Spinal cord (tissue), 10 donors: ENCODE results near the gene TEX28. TPM values are rescaled to one million over a fixed set of nuclear protein-coding genes. Genes with fewer than 3 reads are reported as not detected.
A peak's percentile ranks its signal among the peaks of the same experiment; 100 is the strongest.

Source experiments
- DNase-seq, 6 donors: peaks; one replicate each; pipeline versions ENCODE4 v3.0.0 to v3.0.0-alpha.2; 2013 to 2015; ENCODE audit warnings: low spot score in 6 of 6, low read depth in 4 of 6
- H3K27ac ChIP-seq: one replicate; pipeline ENCODE4 v1.5.1; 2013; ENCODE audit warnings: low read depth, low read length, control low read depth
- H3K27me3 ChIP-seq: one replicate; pipeline ENCODE4 v1.6.1; 2013; ENCODE audit warnings: low read length; ENCODE audit not compliant: control insufficient read depth, insufficient read depth
- H3K36me3 ChIP-seq: one replicate; pipeline ENCODE4 v1.6.1; 2013; ENCODE audit warnings: low read length; ENCODE audit not compliant: control insufficient read depth, insufficient read depth
- H3K4me1 ChIP-seq: one replicate; pipeline ENCODE4 v1.6.1; 2013; ENCODE audit warnings: low read length; ENCODE audit not compliant: control insufficient read depth, insufficient read depth
- H3K4me3 ChIP-seq: one replicate; pipeline ENCODE4 v1.5.1; 2013; ENCODE audit warnings: low read depth, low read length, control low read depth
- H3K9me3 ChIP-seq: one replicate; pipeline ENCODE4 v1.6.1; 2013; ENCODE audit warnings: low read length; ENCODE audit not compliant: control insufficient read depth, insufficient read depth
- WGBS: methylation state at CpG from one replicate; pipeline ENCODE4 v1.1.5; 2013; ENCODE audit warnings: missing lambda C conversion rate; ENCODE audit not compliant: insufficient coverage; 5-methylcytosine and 5-hydroxymethylcytosine counted together
- polyA plus RNA-seq, 2 donors: library from polyadenylated mRNA; unstranded; fragments of 120-200 nt; gene quantifications; one replicate each; pipeline ENCODE4 v1.2.1, GENCODE V29; 2013; ENCODE audit not compliant: insufficient read length in 2 of 2
- total RNA-seq, 2 donors: library from RNA; depleted of rRNA in 1 of 2; stranded (reverse); fragments of 120-200 nt in 1 of 2; fragments of >200 nt in 1 of 2; gene quantifications; one replicate each; pipeline versions ENCODE4 v1.2.3 to v1.2.4, GENCODE V29; 2013 to 2014
- donor health status: healthy.

The TEX28 gene
- total and polyA plus RNA-seq, 4 donors: not detected

DNA sequence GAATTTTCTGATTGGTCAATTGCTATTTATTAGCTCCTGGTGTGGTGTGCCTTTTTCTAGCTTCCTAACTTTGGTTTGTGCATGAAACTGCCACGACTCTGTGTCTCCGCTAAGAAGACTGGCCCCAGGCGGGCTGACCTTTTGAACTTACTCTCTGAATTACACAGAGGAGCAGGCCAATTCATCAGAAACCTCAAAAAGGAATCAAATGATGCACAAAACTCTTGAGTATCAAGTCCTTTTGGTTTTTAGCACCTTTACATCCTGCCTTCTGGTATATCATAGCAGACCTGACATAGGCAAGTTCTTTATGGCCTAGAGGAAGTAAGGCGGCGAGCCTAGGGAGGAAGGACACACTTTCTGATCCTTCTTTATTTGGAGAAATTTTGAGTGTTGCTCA, 18.2 kb upstream of the TEX28 start:
- WGBS: 65% methylated on average over 3 of the region's 5 CpGs
- H3K4me1 ChIP-seq: no peaks in the 10 kb centered on the region
- H3K9me3 ChIP-seq: no peaks in the 10 kb centered on the region
- no peaks in the 10 kb centered on the region for H3K27me3 ChIP-seq
- H3K36me3 ChIP-seq: no peaks in the 10 kb centered on the region
- no peak for DNase-seq
- H3K27ac ChIP-seq: no peak overlapping the region
- no peak overlapping the region for H3K4me3 ChIP-seq

DNA sequence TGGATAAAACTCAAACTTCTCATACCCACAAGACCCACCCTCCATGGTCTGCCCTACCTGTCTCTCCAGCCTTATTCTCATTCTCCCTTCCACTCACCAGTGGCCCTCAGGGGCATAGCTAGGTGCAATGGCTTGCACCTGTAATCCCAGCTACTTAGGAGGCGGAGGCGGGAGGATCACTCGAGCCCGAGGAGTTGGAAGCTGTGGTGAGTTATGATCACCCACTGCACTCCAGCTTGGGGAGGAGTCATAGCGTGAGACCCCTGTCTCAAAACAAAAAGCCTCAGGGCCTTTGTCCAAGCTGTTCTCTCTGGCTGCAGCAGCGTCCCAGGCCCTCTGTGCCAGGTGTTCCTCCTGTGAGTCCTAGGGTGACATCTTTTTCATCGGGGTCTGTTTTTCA, 17.2 kb upstream of the TEX28 start:
- Histone ChIP-seq H3K27me3 (no peaks in the 10 kb centered on the region), H3K4me1 (no peaks in the 10 kb centered on the region)

DNA sequence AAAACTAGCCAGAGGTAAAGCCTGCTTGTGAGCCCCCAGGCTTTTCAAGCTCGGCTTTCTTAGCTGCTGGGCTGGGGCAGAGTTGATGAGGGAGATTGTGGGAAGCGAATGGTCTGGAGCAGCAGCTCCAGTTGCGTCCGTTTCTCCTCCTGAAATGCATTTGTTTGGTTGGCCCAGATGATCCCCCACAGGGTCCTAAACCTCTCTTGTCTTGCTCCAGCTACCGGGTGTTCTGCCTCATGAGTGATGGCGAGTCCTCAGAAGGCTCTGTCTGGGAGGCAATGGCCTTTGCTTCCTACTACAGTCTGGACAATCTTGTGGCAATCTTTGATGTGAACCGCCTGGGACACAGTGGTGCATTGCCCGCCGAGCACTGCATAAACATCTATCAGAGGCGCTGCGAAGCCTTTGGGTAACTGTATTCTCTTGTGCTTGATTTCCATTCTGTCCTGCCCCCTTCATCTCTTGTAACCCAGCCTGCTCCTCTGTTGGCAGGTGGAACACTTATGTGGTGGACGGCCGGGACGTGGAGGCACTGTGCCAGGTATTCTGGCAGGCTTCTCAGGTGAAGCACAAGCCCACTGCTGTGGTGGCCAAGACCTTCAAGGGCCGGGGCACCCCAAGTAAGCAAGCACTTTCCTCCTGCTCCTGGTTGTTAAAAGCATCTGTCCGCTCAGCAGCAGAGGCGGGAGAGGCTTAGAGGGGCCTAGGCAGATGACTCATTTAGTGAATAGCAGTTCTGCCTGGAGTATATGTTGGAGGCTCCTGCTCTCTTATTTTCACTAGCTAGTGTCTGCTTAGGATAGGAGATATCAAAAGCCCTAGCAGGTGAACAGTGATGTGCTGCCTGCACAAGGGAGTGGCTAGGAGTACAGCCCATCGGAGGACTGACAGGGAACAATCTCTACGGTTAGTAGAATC, 16.0 kb upstream of the TEX28 start:
- WGBS: 65% methylated on average over 18 of the region's 19 CpGs
- peaks cover 3% of the 10 kb centered on the region for H3K4me1 ChIP-seq
- H3K4me3 ChIP-seq: no peak overlapping the region
- no peaks in the 10 kb centered on the region for H3K27me3 ChIP-seq
- H3K36me3 ChIP-seq: no peaks in the 10 kb centered on the region
- no peak overlapping the region for H3K27ac ChIP-seq
- no peaks in the 10 kb centered on the region for H3K9me3 ChIP-seq
- no peak for DNase-seq

More for the DNA sequence above, 17.2 kb upstream of the TEX28 start:
- no peak for DNase-seq
- no peak overlapping the region for H3K27ac ChIP-seq
- 68% methylated on average over 3 of the region's 7 CpGs for WGBS
- H3K9me3 ChIP-seq: no peaks in the 10 kb centered on the region
- no peaks in the 10 kb centered on the region for H3K36me3 ChIP-seq
- H3K4me3 ChIP-seq: no peak overlapping the region

DNA sequence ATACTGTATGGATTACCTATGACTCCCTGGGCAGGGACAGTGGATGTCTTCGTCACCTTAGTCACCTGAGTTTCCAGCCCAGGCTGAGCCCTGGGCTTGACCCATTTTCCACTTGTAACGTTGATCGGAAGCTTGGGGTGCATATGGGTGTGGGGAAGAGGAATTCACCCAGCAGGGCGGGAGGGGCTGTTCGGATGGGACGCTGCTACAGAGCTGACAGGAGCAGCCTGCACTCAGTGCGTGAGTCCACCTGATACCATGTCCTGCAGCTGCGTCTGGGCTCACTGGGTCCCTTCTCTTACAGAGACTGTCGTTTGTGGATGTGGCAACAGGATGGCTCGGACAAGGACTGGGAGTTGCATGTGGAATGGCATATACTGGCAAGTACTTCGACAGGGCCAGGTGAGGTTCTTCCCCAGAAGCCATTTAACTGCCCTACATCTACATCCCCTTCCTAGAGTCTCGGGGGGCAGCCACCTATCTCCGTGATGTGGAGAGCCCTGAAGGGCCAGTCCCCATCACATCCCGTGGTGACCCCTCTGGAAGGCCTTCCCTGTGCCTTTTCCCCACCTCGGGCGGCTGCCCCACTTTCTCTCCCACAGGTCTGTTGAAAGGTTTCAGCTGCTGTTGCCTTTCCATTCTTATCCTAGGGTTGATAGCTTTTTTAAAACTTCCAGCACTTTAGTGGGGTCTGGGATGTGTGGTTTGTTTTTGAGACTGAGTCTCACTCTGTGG, 14.3 kb upstream of the TEX28 start:
- H3K27me3 ChIP-seq: no peaks in the 10 kb centered on the region
- no peaks in the 10 kb centered on the region for H3K9me3 ChIP-seq
- H3K4me3 ChIP-seq: no peak overlapping the region
- H3K4me1 ChIP-seq: peaks cover 17% of the 10 kb centered on the region
- no peak for DNase-seq
- no peak overlapping the region for H3K27ac ChIP-seq
- WGBS: 69% methylated on average over 15 of the region's 16 CpGs
- no peaks in the 10 kb centered on the region for H3K36me3 ChIP-seq

DNA sequence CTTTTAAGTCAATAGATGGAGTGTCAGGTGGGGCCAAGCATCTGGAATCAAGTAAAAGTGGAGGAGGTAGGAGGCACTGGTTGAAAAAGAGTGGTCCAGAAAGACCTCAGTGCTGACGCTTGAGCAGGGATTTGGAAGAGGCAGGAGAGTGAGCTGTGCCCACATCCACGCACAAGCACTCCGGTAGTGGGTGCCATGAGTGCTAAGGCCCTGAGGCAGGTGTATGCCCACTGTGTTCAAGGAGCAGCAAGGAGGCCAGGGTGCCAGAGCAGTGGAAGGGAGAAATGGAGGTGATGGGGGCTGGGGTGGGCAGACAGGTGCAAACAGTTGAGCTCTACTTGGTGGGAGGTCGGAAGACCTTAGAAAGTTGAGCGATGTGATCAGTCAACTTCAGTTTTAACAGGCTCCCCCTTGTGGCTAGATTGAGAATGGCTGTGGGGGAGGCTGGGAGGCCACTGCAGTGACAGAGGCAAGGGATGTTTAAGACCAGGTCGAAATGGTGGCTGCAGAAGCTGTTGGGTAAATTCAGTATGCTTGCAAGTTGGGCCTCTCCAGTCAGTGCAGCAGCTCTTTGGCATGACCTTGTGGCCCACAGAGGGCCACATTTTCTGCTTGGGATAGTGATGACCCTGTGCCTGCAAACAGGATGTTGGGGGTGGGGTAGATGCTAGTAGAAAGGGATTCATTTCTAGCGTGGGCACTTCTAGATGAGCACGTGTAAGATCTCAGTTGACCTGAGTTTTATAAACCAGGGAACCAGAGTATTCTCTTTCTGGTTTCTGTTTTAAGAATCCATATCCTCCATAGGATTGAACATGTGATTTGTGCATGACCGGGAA, 13.4 kb upstream of the TEX28 start:
- Histone ChIP-seq H3K4me3 (no peak overlapping the region), H3K36me3 (no peaks in the 10 kb centered on the region), H3K4me1 (peaks cover 22% of the 10 kb centered on the region), H3K9me3 (no peaks in the 10 kb centered on the region), H3K27me3 (no peaks in the 10 kb centered on the region), H3K27ac (no peak overlapping the region)
- DNase-seq: peak in 2 of 6 donors; percentile 58 to 59
- WGBS: 68% methylated on average over 9 of the region's 9 CpGs

DNA sequence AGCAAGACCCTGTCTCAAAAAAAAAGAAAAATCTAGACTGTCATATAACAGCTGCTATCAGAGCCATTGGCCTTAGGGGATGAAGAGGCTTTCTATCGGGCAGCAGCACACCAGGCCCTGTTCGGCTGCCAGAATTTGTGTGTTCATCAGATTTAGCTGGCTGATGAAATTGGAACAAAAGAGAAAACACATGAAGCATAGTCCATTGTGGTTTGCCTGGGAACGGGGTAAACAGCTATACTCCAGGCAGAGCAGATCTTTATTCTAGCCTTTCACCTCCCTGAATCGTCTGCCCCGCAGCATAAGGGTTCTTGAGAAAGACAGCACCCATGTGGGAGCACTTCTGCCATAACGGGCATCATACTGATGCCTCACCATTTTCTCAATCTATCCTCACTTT, 12.3 kb upstream of the TEX28 start:
- H3K27me3 ChIP-seq: no peaks in the 10 kb centered on the region

DNA sequence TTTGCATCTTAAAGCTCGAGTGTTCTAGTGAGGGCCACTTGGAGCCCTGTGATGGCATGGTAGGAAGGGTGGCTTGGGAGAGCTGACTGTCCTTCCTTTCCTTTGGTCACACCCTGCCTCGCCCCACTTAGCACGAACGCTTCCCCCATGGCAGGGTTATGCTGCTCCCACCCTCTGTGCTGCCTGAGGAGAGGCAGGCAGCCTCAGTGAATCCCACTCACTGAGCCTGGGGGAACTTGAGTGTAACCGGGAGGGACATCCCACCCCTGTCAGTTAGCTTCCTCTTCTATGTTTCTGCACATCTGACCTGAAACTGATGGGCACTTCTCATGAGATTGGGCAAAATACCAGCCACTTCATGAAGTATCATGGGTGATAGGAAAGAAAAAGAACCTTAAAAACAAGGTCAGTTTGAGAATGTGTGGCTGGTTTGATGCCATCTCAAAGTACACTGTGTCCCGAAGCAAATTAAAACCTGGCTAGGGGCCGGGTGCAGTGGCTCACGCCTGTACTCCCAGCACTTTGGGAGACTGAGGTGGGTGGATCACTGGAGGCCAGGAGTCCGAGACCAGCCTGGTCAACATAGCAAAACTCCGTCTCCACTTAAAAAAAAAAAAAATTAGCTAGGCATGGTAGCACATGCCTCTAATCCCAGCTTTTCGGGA, 10.7 kb upstream of the TEX28 start:
- no peak overlapping the region for H3K4me3 ChIP-seq
- peaks cover 22% of the 10 kb centered on the region for H3K4me1 ChIP-seq
- H3K27ac ChIP-seq: no peak overlapping the region
- H3K27me3 ChIP-seq: no peaks in the 10 kb centered on the region
- DNase-seq: no peak
- no peaks in the 10 kb centered on the region for H3K36me3 ChIP-seq
- H3K9me3 ChIP-seq: no peaks in the 10 kb centered on the region
- WGBS: 78% methylated on average over 6 of the region's 11 CpGs

More for the DNA sequence above, 12.3 kb upstream of the TEX28 start:
- Histone ChIP-seq H3K9me3 (no peaks in the 10 kb centered on the region), H3K27ac (no peak overlapping the region), H3K36me3 (no peaks in the 10 kb centered on the region), H3K4me3 (no peak overlapping the region), H3K4me1 (peaks cover 22% of the 10 kb centered on the region)
- peak in 1 of 6 donors; percentile 36 for DNase-seq
- 77% methylated on average over 6 of the region's 6 CpGs for WGBS

DNA sequence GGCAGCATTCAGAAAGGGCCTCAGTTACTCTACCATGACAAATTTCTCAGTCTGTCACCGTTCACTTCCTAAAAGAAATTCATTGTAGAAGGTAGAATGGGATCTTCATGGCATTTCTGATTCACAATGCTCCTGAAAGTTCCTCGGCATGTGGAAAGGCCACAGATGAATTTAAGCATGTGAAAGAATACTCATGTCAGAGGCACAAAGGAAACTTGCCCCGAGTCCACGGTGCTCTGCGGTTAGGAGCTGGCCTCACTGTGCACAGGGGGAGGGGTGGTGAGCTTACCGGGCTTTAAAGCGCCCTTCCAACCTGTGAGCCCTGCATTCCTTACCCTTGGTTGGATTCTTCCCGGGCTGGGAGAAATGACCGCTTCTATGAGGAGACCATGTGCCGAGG, 9.9 kb upstream of the TEX28 start:
- no peak overlapping the region for H3K27ac ChIP-seq
- no peaks in the 10 kb centered on the region for H3K36me3 ChIP-seq
- H3K4me3 ChIP-seq: no peak overlapping the region
- H3K4me1 ChIP-seq: peaks cover 22% of the 10 kb centered on the region
- peak in 2 of 6 donors; percentile 61 to 69 for DNase-seq
- H3K27me3 ChIP-seq: no peaks in the 10 kb centered on the region
- H3K9me3 ChIP-seq: no peaks in the 10 kb centered on the region
- 51% methylated on average over 10 of the region's 10 CpGs for whole genome bisulfite sequencing

DNA sequence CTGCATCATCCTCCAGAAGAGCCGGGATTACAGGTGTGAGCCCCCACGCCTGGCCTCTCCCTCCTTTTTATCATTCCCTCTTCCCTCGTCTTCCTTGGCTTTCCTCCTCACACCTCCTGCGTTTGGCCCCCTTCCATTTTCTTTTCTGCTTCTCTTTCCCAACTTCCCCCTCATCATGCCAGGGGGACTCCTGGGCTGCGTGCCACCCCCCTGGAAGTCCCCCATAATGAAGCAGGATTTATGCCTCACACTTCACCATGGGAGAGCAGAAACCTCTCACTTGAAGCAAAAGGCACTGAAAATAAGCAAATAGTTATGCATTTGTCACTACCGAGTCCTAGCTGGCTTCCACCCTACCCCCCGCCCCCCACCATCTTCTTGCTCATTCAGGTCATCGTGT, 8.6 kb upstream of the TEX28 start:
- Histone ChIP-seq H3K9me3 (no peaks in the 10 kb centered on the region), H3K4me1 (peaks cover 22% of the 10 kb centered on the region), H3K4me3 (no peak overlapping the region), H3K27me3 (no peaks in the 10 kb centered on the region), H3K27ac (no peak overlapping the region), H3K36me3 (no peaks in the 10 kb centered on the region)
- WGBS: 47% methylated on average over 6 of the region's 8 CpGs
- DNase-seq: peak in 2 of 6 donors; percentile 80
